Measurements from ENCODE around the gene GNL3.

The GNL3 gene

GRCh38 chr3:52697632-52697965, 11.8 kb downstream of the GNL3 start:
- H3K9ac ChIP-seq (ENCODE audit: low read depth, low read length): no peak overlapping the region
- H3K27ac ChIP-seq (ENCODE audit: low read length): no peak overlapping the region

GRCh38 chr3:52703341-52703740, 17.5 kb downstream of the GNL3 start:
- Histone ChIP-seq H3K4me2 (ENCODE audit: insufficient read depth, low read length) (peak overlapping the region; percentile 99; the same call in 1 of the 2 replicates), H3K9me3 (ENCODE audit: insufficient read depth, low read length, severe bottlenecking) (no peaks in the 10 kb centered on the region), H3K4me3 (ENCODE audit: low read depth in 1 of 2, low read length in 2 of 2) (no peak overlapping the region), H2AFZ (ENCODE audit: low read depth, low read length) (no peak overlapping the region), H3K9ac (ENCODE audit: low read depth, low read length) (no peak overlapping the region), H3K36me3 (ENCODE audit: insufficient read depth, low read length) (peaks cover 15% of the 10 kb centered on the region), H3K27ac (ENCODE audit: low read length) (no peak overlapping the region), H3K79me2 (ENCODE audit: insufficient read depth, low read length) (peaks cover 56% of the 10 kb centered on the region), H3K4me1 (ENCODE audit: insufficient read depth, low read length) (peaks cover 35% of the 10 kb centered on the region), H4K20me1 (ENCODE audit: insufficient read depth, low read length) (0 out of 2 replicates have a peak, but pooled peaks cover 6% of the 10 kb centered on the region), H3K27me3 (ENCODE audit: insufficient read depth, low read length, poor library complexity) (no peaks in the 10 kb centered on the region)
- DNase-seq (no peak), ATAC-seq (ENCODE audit: insufficient read depth, low read depth) (no peak)
- TF ChIP-seq EZH2 (IDR thresholded peaks at IDR 0.05; ENCODE audit: borderline replicate concordance, low read depth, low read length, severe bottlenecking) (no peak), CTCF (IDR thresholded peaks at IDR 0.05; ENCODE audit: borderline replicate concordance, extremely low read depth, low read length, poor library complexity, severe bottlenecking) (no peak)

More at GRCh38 chr3:52697632-52697965, 11.8 kb downstream of the GNL3 start:
- Histone ChIP-seq H3K4me2 (ENCODE audit: insufficient read depth, low read length) (no peak overlapping the region), H4K20me1 (ENCODE audit: insufficient read depth, low read length) (peaks cover 16% of the 10 kb centered on the region; the same call in 1 of the 2 replicates), H3K79me2 (ENCODE audit: insufficient read depth, low read length) (peaks cover 7% of the 10 kb centered on the region; the same call in 1 of the 2 replicates), H3K4me3 (ENCODE audit: low read depth in 1 of 2, low read length in 2 of 2) (no peak overlapping the region), H3K36me3 (ENCODE audit: insufficient read depth, low read length) (peaks cover 59% of the 10 kb centered on the region), H3K4me1 (ENCODE audit: insufficient read depth, low read length) (no peaks in the 10 kb centered on the region), H3K9me3 (ENCODE audit: insufficient read depth, low read length, severe bottlenecking) (no peaks in the 10 kb centered on the region), H3K27me3 (ENCODE audit: insufficient read depth, low read length, poor library complexity) (no peaks in the 10 kb centered on the region), H2AFZ (ENCODE audit: low read depth, low read length) (no peak overlapping the region)
- ATAC-seq (ENCODE audit: insufficient read depth, low read depth): 0 out of 3 replicates have a peak, but pooled peaks have one; percentile 13
- no peak for DNase-seq
- TF ChIP-seq EZH2 (IDR thresholded peaks at IDR 0.05; ENCODE audit: borderline replicate concordance, low read depth, low read length, severe bottlenecking) (no peak), CTCF (IDR thresholded peaks at IDR 0.05; ENCODE audit: borderline replicate concordance, extremely low read depth, low read length, poor library complexity, severe bottlenecking) (no peak)

GRCh38 chr3:52704611-52705437, 19.0 kb downstream of the GNL3 start:
- H2AFZ ChIP-seq (ENCODE audit: low read depth, low read length): peak overlapping the region; percentile 97

More at GRCh38 chr3:52704611-52705437, 19.0 kb downstream of the GNL3 start:
- Histone ChIP-seq H3K4me1 (ENCODE audit: insufficient read depth, low read length) (peaks cover 35% of the 10 kb centered on the region), H3K27ac (ENCODE audit: low read length) (peak overlapping the region; percentile 80), H3K79me2 (ENCODE audit: insufficient read depth, low read length) (peaks cover 56% of the 10 kb centered on the region), H3K27me3 (ENCODE audit: insufficient read depth, low read length, poor library complexity) (no peaks in the 10 kb centered on the region), H3K4me3 (ENCODE audit: low read depth in 1 of 2, low read length in 2 of 2) (peak overlapping the region; percentile 58 to 81), H3K36me3 (ENCODE audit: insufficient read depth, low read length) (peaks cover 24% of the 10 kb centered on the region), H3K9me3 (ENCODE audit: insufficient read depth, low read length, severe bottlenecking) (no peaks in the 10 kb centered on the region), H3K4me2 (ENCODE audit: insufficient read depth, low read length) (peak overlapping the region; percentile 99), H4K20me1 (ENCODE audit: insufficient read depth, low read length) (0 out of 2 replicates have a peak, but pooled peaks cover 6% of the 10 kb centered on the region), H3K9ac (ENCODE audit: low read depth, low read length) (peak overlapping the region; percentile 69)
- TF ChIP-seq EZH2 (IDR thresholded peaks at IDR 0.05; ENCODE audit: borderline replicate concordance, low read depth, low read length, severe bottlenecking) (no peak), CTCF (IDR thresholded peaks at IDR 0.05; ENCODE audit: borderline replicate concordance, extremely low read depth, low read length, poor library complexity, severe bottlenecking) (no peak)
- DNase-seq: peak; percentile 24
- peak; percentile 4; the same call in 2 of the 3 replicates for ATAC-seq (ENCODE audit: insufficient read depth, low read depth)
